Measurements from ENCODE around the gene NELL1.

DNA sequence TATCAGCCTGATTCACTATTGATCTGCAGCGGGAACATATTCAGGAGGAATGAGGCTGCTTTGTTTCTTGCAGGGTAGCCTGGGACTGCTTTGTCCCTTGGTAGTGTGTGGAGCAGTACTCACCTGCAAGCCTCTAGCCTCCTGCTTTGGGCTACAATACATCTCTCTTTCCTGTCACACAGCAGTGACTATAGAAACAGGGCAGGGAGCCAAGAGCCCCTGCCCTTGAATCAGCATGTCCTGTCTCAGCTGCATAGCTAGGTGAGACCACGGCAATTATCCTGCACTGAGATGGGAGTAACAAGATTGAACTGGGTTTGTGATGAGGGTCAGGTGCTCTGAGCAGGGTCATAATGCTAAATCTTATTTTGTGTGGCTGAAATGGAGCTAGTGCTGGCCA, 191.9 kb downstream of the NELL1 start:
- TF ChIP-seq, protein P1, sequence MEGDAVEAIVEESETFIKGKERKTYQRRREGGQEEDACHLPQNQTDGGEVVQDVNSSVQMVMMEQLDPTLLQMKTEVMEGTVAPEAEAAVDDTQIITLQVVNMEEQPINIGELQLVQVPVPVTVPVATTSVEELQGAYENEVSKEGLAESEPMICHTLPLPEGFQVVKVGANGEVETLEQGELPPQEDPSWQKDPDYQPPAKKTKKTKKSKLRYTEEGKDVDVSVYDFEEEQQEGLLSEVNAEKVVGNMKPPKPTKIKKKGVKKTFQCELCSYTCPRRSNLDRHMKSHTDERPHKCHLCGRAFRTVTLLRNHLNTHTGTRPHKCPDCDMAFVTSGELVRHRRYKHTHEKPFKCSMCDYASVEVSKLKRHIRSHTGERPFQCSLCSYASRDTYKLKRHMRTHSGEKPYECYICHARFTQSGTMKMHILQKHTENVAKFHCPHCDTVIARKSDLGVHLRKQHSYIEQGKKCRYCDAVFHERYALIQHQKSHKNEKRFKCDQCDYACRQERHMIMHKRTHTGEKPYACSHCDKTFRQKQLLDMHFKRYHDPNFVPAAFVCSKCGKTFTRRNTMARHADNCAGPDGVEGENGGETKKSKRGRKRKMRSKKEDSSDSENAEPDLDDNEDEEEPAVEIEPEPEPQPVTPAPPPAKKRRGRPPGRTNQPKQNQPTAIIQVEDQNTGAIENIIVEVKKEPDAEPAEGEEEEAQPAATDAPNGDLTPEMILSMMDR (IDR thresholded peaks at IDR 0.05 in 4 of 5, conservative IDR thresholded peaks at IDR 0.05 in 1 of 5), result no peak
- TF ChIP-seq POLR2A (IDR thresholded peaks at IDR 0.05), result no peak
